ENCODE results near the gene PMEPA1. TPM values are rescaled to one million over a fixed set of nuclear protein-coding genes. Genes with fewer than 3 reads are reported as not detected.

Gene PMEPA1
- total RNA-seq, 1 experiment from 2014 or later, result 1,302 TPM

DNA sequence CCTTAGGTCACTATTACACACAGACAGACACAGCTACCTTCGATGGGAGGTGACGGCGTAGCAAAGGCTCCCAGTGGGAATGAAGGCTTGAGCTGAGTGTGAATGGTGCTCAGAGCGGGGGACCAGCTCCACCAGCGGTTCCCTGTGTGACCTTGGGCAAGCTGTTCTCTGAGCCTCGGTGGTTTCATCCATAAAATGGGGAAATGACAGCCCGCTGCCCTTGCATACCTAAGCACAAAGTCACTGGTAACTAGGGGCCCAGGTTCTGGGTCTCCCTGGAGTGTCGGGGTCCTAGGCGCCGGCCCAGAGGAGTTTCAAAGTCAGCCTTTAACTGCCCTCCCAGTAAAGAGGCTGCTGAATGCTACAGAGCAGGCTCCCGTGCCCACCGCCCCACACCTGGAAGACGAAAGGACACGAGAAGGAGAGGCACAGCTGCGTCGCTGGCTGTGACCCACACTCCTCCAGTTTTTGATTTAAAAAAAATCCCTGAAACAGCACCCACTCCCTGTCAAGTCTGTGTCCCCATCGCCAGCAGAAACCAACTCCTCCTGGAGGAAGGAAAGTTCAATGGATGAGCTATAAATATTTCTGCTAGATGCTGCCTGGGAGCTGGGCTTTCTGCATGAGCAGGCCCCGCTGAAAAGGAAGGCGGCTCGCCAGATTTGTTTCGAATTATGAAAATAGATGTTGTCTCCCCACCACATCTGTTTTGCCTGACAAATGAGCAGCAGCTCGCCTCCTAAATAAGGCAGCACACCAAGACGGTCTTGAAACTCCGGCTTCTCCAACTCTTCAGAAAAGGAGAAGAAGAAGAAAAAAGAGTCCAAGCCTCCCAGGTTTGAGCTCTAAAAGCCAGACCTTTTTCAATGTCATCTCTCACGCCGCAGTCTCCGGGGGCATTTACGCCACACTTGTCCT lies 27.4 kb downstream of the PMEPA1 start:
- no TSS peak for BruUV-seq (replicated peaks)
- no peak for DNase-seq
- intact Hi-C loops (cut with micrococcal nuclease; ENCODE audit: unreplicated experiment), result no loop called here
- CTCF ChIA-PET, result interaction anchor here (0.7 to 1.5 kb wide), 6 partner anchors 10 to 60 kb away, joined by 3 to 7 read pairs (median 4); partner anchors contain the start of gene PMEPA1
- Mint-ChIP-seq H3K27me3 (ENCODE audit: unreplicated experiment) (no peaks in the 10 kb centered on the region), H3K27ac (ENCODE audit: unreplicated experiment) (peak overlapping the region; percentile 97), H3K36me3 (ENCODE audit: insufficient read depth, unreplicated experiment) (peaks cover 100% of the 10 kb centered on the region), H3K9me3 (ENCODE audit: low read depth, unreplicated experiment) (no peaks in the 10 kb centered on the region), H3K4me3 (ENCODE audit: low read depth, unreplicated experiment) (peak overlapping the region; percentile 32), H3K4me1 (ENCODE audit: low read depth, unreplicated experiment) (peaks cover 99% of the 10 kb centered on the region)
- TF ChIP-seq, protein P1, sequence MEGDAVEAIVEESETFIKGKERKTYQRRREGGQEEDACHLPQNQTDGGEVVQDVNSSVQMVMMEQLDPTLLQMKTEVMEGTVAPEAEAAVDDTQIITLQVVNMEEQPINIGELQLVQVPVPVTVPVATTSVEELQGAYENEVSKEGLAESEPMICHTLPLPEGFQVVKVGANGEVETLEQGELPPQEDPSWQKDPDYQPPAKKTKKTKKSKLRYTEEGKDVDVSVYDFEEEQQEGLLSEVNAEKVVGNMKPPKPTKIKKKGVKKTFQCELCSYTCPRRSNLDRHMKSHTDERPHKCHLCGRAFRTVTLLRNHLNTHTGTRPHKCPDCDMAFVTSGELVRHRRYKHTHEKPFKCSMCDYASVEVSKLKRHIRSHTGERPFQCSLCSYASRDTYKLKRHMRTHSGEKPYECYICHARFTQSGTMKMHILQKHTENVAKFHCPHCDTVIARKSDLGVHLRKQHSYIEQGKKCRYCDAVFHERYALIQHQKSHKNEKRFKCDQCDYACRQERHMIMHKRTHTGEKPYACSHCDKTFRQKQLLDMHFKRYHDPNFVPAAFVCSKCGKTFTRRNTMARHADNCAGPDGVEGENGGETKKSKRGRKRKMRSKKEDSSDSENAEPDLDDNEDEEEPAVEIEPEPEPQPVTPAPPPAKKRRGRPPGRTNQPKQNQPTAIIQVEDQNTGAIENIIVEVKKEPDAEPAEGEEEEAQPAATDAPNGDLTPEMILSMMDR (IDR thresholded peaks at IDR 0.05; ENCODE audit: unreplicated experiment), result no peak

DNA sequence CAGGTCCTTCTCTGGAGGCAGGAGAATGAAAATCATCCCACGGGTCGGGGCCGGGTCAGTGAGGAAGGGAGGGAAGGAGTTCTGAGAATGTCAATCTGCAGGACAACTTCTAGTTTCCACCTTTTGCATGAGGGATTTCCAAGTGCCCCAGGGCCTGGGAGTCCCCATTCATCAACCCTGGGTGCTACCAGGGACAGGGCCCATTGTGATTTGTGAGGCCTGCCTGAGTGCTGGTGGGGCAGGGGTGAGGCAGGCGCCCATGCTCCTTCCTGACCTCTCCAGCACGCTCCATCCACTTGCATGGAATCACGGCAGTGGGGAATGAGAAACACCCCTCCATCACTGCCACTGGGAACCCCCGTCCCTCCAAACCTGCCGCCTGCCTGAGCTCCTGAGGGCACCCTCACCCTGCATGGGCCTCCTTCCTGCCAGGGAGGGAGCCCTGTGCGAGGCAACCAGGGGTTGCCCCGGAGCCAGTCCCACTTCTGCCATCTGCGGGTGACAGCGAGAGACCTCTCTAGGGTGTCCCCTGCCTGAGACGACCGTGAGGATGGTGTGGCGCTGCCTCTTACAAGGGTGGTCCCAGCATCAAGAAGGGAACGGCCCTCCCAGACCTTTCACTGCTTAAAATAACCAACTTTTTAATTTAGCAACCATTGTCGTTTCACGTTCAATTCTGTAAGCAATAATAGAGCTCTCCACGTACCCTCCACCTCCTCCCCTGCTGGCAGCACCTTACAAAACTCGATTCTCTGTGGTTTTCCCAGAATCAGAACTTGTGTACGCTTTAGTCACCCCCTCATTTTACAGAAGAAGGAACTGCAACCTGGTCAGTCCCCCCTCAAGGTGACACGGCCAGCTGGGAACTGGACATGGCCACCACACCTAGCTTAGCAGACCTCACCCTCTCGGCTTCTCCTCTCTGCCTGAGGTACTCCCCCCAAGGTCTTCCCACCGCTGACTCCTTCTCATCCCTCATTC lies 28.6 kb downstream of the PMEPA1 start:
- H3K27ac Mint-ChIP-seq (ENCODE audit: unreplicated experiment), result peak overlapping the region; percentile 97
- H3K4me3 Mint-ChIP-seq (ENCODE audit: low read depth, unreplicated experiment), result peak overlapping the region; percentile 32
- H3K27me3 Mint-ChIP-seq (ENCODE audit: unreplicated experiment), result no peaks in the 10 kb centered on the region
- CTCF ChIA-PET, result interaction anchor here (0.9 to 1.4 kb wide), 5 partner anchors 11 to 451 kb away, joined by 3 to 7 read pairs (median 3); partner anchors contain the start of gene PMEPA1
- intact Hi-C loops (cut with micrococcal nuclease; ENCODE audit: unreplicated experiment), result no loop called here
- TF ChIP-seq, protein P1 (IDR thresholded peaks at IDR 0.05; ENCODE audit: unreplicated experiment), result no peak
- no peaks in the 10 kb centered on the region for H3K9me3 Mint-ChIP-seq (ENCODE audit: low read depth, unreplicated experiment)
- H3K36me3 Mint-ChIP-seq (ENCODE audit: insufficient read depth, unreplicated experiment), result peaks cover 100% of the 10 kb centered on the region
- BruUV-seq (replicated peaks), result no TSS peak
- DNase-seq, result no peak
- H3K4me1 Mint-ChIP-seq (ENCODE audit: low read depth, unreplicated experiment), result peaks cover 99% of the 10 kb centered on the region

DNA sequence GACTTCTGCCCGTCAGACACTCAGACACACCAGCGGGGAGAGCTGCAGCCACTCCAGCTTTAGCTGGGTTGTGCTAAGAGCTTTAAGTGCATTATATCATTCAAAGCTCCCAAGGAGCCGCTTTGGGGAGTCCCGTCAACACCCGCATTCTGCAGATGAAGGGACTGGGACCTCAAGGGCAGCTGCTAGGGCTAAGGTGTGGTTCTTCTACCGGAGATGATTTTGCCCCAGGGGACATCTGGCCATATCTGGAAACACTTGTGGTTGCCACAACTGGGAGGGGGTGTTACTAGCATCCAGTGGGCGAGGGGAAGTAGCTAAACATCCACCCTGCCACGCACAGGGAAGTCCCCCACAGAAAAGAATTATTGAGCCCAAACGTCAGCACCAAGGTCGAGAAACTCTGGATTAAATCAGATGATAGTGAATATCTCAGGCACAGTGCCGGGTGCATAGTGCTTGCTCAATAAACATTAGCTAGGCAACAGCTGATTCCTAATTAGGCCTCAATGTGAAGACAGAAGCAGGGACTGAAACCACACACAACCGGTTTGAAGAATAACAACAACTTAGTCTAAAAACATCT lies 29.6 kb downstream of the PMEPA1 start:
- Mint-ChIP-seq H3K36me3 (ENCODE audit: insufficient read depth, unreplicated experiment) (peaks cover 100% of the 10 kb centered on the region), H3K4me3 (ENCODE audit: low read depth, unreplicated experiment) (peak overlapping the region; percentile 32), H3K4me1 (ENCODE audit: low read depth, unreplicated experiment) (peaks cover 99% of the 10 kb centered on the region), H3K9me3 (ENCODE audit: low read depth, unreplicated experiment) (no peaks in the 10 kb centered on the region), H3K27ac (ENCODE audit: unreplicated experiment) (peak overlapping the region; percentile 97), H3K27me3 (ENCODE audit: unreplicated experiment) (no peaks in the 10 kb centered on the region)
- TF ChIP-seq, protein P1 (IDR thresholded peaks at IDR 0.05; ENCODE audit: unreplicated experiment), result no peak
- DNase-seq, result no peak
- CTCF ChIA-PET, result interaction anchor here (0.9 to 1.4 kb wide), 2 partner anchors 11 to 226 kb away, joined by 3 read pairs; no protein-coding TSS in a partner anchor
- BruUV-seq (replicated peaks), result no TSS peak
- intact Hi-C loops (cut with micrococcal nuclease; ENCODE audit: unreplicated experiment), result no loop called here

DNA sequence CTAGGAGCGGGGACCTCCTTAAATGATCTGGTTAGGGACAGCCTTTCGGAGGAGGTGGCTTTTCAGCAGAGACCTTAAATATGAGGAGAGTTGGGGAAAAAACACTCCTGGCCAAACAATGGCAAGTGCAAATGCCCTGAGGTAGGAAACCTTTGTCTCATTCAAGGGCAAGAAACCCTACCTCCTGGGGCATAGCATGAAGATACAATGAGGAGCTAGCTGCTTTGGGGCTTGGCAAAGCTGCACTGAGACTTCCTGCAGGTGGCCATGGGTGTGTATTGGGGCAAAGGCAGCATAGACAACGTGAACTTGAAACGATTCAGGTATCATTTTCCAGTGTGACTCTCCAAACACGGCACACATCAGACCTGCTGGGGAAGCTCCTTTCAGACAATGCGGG lies 30.7 kb downstream of the PMEPA1 start:
- CTCF ChIA-PET, result interaction anchor here (0.5 to 1.4 kb wide), 3 partner anchors 9 to 144 kb away, joined by 3 to 4 read pairs (median 3); no protein-coding TSS in a partner anchor
- Mint-ChIP-seq H3K36me3 (ENCODE audit: insufficient read depth, unreplicated experiment) (peaks cover 100% of the 10 kb centered on the region), H3K9me3 (ENCODE audit: low read depth, unreplicated experiment) (no peaks in the 10 kb centered on the region), H3K27me3 (ENCODE audit: unreplicated experiment) (no peaks in the 10 kb centered on the region), H3K4me1 (ENCODE audit: low read depth, unreplicated experiment) (peaks cover 99% of the 10 kb centered on the region), H3K4me3 (ENCODE audit: low read depth, unreplicated experiment) (peak overlapping the region; percentile 32), H3K27ac (ENCODE audit: unreplicated experiment) (peak overlapping the region; percentile 97)
- BruUV-seq (replicated peaks), result no TSS peak
- no peak for DNase-seq
- TF ChIP-seq, protein P1 (IDR thresholded peaks at IDR 0.05; ENCODE audit: unreplicated experiment), result no peak
- intact Hi-C loops (cut with micrococcal nuclease; ENCODE audit: unreplicated experiment), result no loop called here
